BJ (cell line): ENCODE results near the gene MTMR11. TPM values are rescaled to one million over a fixed set of nuclear protein-coding genes. Genes with fewer than 3 reads are reported as not detected.

Experiments
- CTCF ChIA-PET: fragments of 350-600 bp; formaldehyde crosslinking; extraction: SDS; loops from one replicate; lab custom pipeline; 2021; ENCODE audit warnings: antibody characterized with exemption, inconsistent platforms; lab: Yijun Ruan, JAX
- POLR2A ChIA-PET: fragments of 300-600 bp; sonication (Branson Sonifier 250); formaldehyde crosslinking; extraction: SDS; loops from one replicate; lab custom pipeline; 2021; ENCODE audit warnings: antibody characterized with exemption; lab: Charles Lee
- DNase-seq: peaks from one replicate; pipeline ENCODE4 v3.0.0-alpha.2; 2011; ENCODE audit warnings: low read depth
- H3K27me3 ChIP-seq: 2 replicates; pipeline ENCODE4 v1.6.0; 2011; ENCODE audit warnings: low read length; ENCODE audit not compliant: control insufficient read depth, insufficient read depth
- H3K36me3 ChIP-seq: 2 replicates; pipeline ENCODE4 v1.5.1; 2011; ENCODE audit warnings: low read length; ENCODE audit not compliant: control insufficient read depth, insufficient read depth
- H3K4me3 ChIP-seq: 2 replicates; pipeline ENCODE4 v1.5.1; 2011; ENCODE audit warnings: low read depth, mild to moderate bottlenecking, control low read depth, low read length
- CTCF ChIP-seq: IDR thresholded peaks from 2 replicates; pipeline ENCODE4 v1.5.1; 2011; ENCODE audit warnings: low read depth, mild to moderate bottlenecking, control low read depth, inconsistent platforms, low read length, moderate library complexity; ENCODE audit not compliant: insufficient read depth
- polyA plus RNA-seq: library from polyadenylated mRNA; depleted of rRNA; stranded (reverse); fragments of >200 nt; gene quantifications from 2 replicates; pipeline ENCODE4 v1.2.3, GENCODE V29; 2011

The MTMR11 gene
- polyA plus RNA-seq, 1 experiment: 14.5 TPM

DNA sequence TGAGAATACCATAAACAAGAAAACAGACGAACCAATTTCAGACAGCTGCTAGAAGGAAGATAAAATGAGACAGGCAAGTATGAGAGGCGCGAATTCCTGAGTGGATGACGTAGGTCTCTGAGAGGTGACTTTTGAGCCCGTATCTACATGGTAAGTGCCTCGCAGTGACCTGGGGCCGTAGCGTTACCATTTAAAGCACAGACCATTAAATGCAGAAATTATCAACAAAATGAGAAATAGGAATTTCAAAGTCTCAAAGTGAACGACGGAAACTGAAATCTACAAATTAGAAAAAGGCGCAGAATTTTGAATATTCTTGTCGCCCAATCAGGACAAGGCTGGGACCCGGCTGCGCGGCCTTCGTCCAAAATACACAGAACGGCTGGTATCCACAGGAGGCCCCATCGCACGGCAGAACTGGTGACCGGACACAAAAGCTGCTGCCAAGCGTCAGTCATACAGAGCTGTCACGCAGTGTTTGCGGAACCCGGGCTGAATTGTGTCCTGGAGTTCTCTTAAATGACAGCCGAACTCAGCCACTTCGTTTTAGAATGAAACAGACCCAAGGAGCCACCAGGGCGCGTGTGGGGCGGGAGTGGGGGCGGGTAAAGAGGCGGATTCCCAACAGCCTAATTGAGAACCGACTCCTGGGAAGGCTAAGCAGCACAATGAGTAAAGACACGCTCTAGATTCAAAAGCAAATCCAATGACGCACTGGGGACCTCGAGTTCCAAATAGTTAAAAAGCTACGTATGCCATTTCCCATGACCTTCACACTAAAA lies 51.1 kb downstream of the MTMR11 start:
- peak overlapping the region; percentile 67 for H3K4me3 ChIP-seq
- H3K36me3 ChIP-seq: no peaks in the 10 kb centered on the region
- ChIA-PET POLR2A (interaction anchor here (1.3 to 2.8 kb wide), 3 partner anchors 14 to 301 kb away, joined by 12 to 16 read pairs (median 15); partner anchors contain the start of gene BOLA1), CTCF (no interaction called here)
- TF ChIP-seq CTCF: peak; percentile 17
- H3K27me3 ChIP-seq: no peaks in the 10 kb centered on the region
- peak; percentile 46 for DNase-seq

GRCh38 chr1:149884433-149885338 lies 52.0 kb downstream of the MTMR11 start:
- CTCF ChIA-PET: no interaction called here
- POLR2A ChIA-PET: no interaction called here
- TF ChIP-seq CTCF: no peak
- DNase-seq: no peak
- H3K4me3 ChIP-seq: peak overlapping the region; percentile 67
- no peaks in the 10 kb centered on the region for H3K36me3 ChIP-seq
- H3K27me3 ChIP-seq: no peaks in the 10 kb centered on the region

- DNase-seq: no peak
- TF ChIP-seq CTCF: no peak
- no peaks in the 10 kb centered on the region for H3K27me3 ChIP-seq
- H3K36me3 ChIP-seq: no peaks in the 10 kb centered on the region
- POLR2A ChIA-PET: no interaction called here
- CTCF ChIA-PET: no interaction called here
- H3K4me3 ChIP-seq: no peak overlapping the region
Observed at GRCh38 chr1:149883598-149884247, 53.0 kb downstream of the MTMR11 start.

DNA sequence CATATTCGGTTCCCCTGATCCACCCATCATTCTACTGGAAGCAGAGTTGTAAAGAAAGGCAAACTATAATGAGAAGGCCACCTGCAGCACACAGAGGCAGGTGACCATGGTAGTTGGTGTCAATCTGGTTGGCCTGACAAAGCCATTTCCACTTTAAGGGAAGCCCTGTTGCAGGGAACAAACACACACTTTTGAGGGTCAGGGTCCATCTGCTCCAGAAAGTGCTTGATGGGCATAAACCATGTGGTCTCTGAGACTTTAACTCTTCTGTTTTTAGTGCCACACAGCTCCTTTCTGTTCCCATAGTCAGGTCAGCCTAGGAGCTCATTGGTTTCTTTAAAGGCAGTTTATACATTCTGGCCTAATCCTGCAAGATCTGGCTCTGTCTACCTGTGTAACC lies 54.8 kb downstream of the MTMR11 start:
- H3K4me3 ChIP-seq: no peak overlapping the region
- ChIA-PET CTCF (interaction anchor here (0.6 kb wide), 1 partner anchor 305 kb away, joined by 3 read pairs; no protein-coding TSS in a partner anchor), POLR2A (no interaction called here)
- H3K36me3 ChIP-seq: no peaks in the 10 kb centered on the region
- no peak for DNase-seq
- no peaks in the 10 kb centered on the region for H3K27me3 ChIP-seq
- TF ChIP-seq CTCF: no peak
